ENCODE measurements around the gene EYA3.

- TF ChIP-seq CTCF (conservative IDR thresholded peaks at IDR 0.05) (no peak), ZFX (IDR thresholded peaks at IDR 0.05) (no peak)
Measured at GRCh38 chr1:27967106-27967883, 121.1 kb downstream of the EYA3 start.
